HG02642 (cell line): ENCODE results near the gene SRSF1.
"Not testable (repeated sequence)": the region's sequence is repeated elsewhere in the genome, so short reads cannot be mapped to it uniquely, and the experiment has no call there.

ENCODE experiments used
- ATAC-seq: cut with Tn5 transposase; IDR thresholded peaks from one replicate; pipeline ENCODE4 v1.9.1; 2021; ENCODE audit warnings: mild to moderate bottlenecking; ENCODE audit not compliant: unreplicated experiment, poor library complexity

The SRSF1 gene

GRCh38 chr17:57993471-57994365 is 13.3 kb downstream of the SRSF1 start:
- ATAC-seq = no peak

- ATAC-seq = no peak
Measured at GRCh38 chr17:57991537-57991936, 15.5 kb downstream of the SRSF1 start.

- ATAC-seq = no peak
Measured at GRCh38 chr17:57990037-57990436, 17.0 kb downstream of the SRSF1 start.

- ATAC-seq = peak; percentile 80
Measured at GRCh38 chr17:57988301-57989250, 18.5 kb downstream of the SRSF1 start.

GRCh38 chr17:57987581-57988300 is 19.3 kb downstream of the SRSF1 start, which contains the start of gene VEZF1:
VEZF1 (minus strand) TSS chr17:57988254; CDS start chr17:57988111, 143 bp downstream.
- ATAC-seq = peak; percentile 69

- ATAC-seq = peak; percentile 17
Measured at GRCh38 chr17:57986841-57987580, 20.0 kb downstream of the SRSF1 start.

- ATAC-seq = no peak
Measured at GRCh38 chr17:57985675-57985974, 21.4 kb downstream of the SRSF1 start.

GRCh38 chr17:57984936-57985674 is 21.9 kb downstream of the SRSF1 start:
- no peak for ATAC-seq

GRCh38 chr17:57984261-57984890 is 22.7 kb downstream of the SRSF1 start:
- ATAC-seq = no peak

GRCh38 chr17:57983446-57983845 is 23.6 kb downstream of the SRSF1 start:
- ATAC-seq = no peak

GRCh38 chr17:57982452-57983170 is 24.4 kb downstream of the SRSF1 start:
- ATAC-seq = no peak

- no peak for ATAC-seq
Measured at GRCh38 chr17:57980522-57980921, 26.5 kb downstream of the SRSF1 start.

- no peak for ATAC-seq
Measured at GRCh38 chr17:57979076-57979475, 28.0 kb downstream of the SRSF1 start.

GRCh38 chr17:57976594-57976993 is 30.5 kb downstream of the SRSF1 start:
- ATAC-seq = no peak

GRCh38 chr17:57975044-57975443 is 32.0 kb downstream of the SRSF1 start:
- no peak for ATAC-seq

GRCh38 chr17:57974053-57974824 is 32.8 kb downstream of the SRSF1 start:
- not testable (repeated sequence) for ATAC-seq

GRCh38 chr17:57972151-57972550 is 34.9 kb downstream of the SRSF1 start:
- no peak for ATAC-seq
